ENCODE data around the gene TAF9. TPM values are rescaled to one million over a fixed set of nuclear protein-coding genes. Genes with fewer than 3 reads are reported as not detected.

The TAF9 gene
- total and polyA plus RNA-seq, 2 of the 13 experiments (the other 11 are each of a cell fraction or from before 2014, with no cell fraction given): 113 to 218 TPM

DNA sequence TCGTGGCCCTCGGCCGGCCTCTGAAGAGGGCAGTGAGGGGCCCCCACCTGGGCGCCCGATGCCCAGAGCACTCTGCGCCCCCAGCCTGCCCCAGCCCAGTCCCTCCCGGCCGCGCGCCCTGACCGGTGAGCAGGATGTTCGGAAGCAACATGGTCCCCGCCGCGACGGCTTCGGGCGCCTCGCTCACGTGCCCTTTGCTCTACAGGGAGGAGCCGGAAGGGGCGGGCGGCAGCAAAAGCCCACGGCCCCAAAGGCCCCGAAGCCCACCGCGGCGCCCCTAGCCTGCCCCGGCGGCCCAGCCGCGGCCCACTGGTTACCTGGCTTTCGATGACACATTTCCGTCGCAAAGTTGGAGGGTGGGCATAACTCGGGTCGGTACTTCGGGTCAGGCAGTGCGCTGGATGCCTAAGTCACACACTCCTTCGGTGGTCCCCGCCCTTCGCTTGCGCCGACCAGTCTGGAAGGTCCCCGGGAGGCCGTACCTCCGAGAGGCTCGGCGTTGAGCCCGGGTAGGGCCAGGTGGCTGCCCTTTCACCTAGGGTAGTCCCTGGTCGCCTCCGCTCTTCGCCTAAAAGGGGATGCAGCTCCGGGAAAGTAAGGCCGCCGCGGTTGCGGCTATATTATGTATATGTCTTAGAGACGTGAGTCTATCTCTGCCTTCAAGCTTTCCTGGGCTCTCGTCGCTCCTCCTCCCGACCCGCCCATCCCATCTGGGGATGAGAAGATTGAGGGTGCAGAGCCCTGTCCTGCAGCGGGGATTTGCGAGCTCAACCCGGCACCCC, at the start of gene TAF9, which contains the start of the genes AK6 and RAD17 (continued):
- TF ChIP-seq PTBP1 (IDR thresholded peaks at IDR 0.05; ENCODE audit: low read depth, low read length, poor library complexity, severe bottlenecking): peak; percentile 36
- TF ChIP-seq HNRNPUL1 (IDR thresholded peaks at IDR 0.05; ENCODE audit: low read depth, low read length): peak; percentile 59; the same call in 1 of the 2 replicates
- TF ChIP-seq, protein P1, sequence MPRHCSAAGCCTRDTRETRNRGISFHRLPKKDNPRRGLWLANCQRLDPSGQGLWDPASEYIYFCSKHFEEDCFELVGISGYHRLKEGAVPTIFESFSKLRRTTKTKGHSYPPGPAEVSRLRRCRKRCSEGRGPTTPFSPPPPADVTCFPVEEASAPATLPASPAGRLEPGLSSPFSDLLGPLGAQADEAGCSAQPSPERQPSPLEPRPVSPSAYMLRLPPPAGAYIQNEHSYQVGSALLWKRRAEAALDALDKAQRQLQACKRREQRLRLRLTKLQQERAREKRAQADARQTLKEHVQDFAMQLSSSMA (CRISPR knock-in tag; IDR thresholded peaks at IDR 0.05): peak; percentile 39; the same call in 1 of the 2 replicates
- peak; percentile 91 for TF ChIP-seq ARNTL (CRISPR knock-in tag; IDR thresholded peaks at IDR 0.05)
- TF ChIP-seq MAZ (IDR thresholded peaks at IDR 0.05; ENCODE audit: borderline replicate concordance, low read depth, low read length): peak; percentile 93
- peak; percentile 91 for TF ChIP-seq MAZ (CRISPR knock-in tag; IDR thresholded peaks at IDR 0.05; ENCODE audit: low read depth)
- TF ChIP-seq, protein P2, sequence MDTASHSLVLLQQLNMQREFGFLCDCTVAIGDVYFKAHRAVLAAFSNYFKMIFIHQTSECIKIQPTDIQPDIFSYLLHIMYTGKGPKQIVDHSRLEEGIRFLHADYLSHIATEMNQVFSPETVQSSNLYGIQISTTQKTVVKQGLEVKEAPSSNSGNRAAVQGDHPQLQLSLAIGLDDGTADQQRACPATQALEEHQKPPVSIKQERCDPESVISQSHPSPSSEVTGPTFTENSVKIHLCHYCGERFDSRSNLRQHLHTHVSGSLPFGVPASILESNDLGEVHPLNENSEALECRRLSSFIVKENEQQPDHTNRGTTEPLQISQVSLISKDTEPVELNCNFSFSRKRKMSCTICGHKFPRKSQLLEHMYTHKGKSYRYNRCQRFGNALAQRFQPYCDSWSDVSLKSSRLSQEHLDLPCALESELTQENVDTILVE (CRISPR knock-in tag; IDR thresholded peaks at IDR 0.05): peak; percentile 93
- TF ChIP-seq HIVEP1 (CRISPR knock-in tag; IDR thresholded peaks at IDR 0.05): peak; percentile 49; the same call in 1 of the 2 replicates
- TF ChIP-seq HMG20A (CRISPR knock-in tag; IDR thresholded peaks at IDR 0.05; ENCODE audit: borderline replicate concordance): no peak; the same call in 1 of the 2 replicates
- no peak for TF ChIP-seq ADNP (CRISPR knock-in tag; IDR thresholded peaks at IDR 0.05)
- TF ChIP-seq ZNF274 (CRISPR knock-in tag; IDR thresholded peaks at IDR 0.05): peak; percentile 67; the same call in 1 of the 2 replicates
- TF ChIP-seq SIN3B (IDR thresholded peaks at IDR 0.05; ENCODE audit: low read length): no peak; the same call in 1 of the 2 replicates
- peak; percentile 82; the same call in 1 of the 2 replicates for TF ChIP-seq FLYWCH1 (CRISPR knock-in tag; IDR thresholded peaks at IDR 0.05)
- TF ChIP-seq ZNF790 (CRISPR knock-in tag; IDR thresholded peaks at IDR 0.05; ENCODE audit: borderline replicate concordance): peak; percentile 65; the same call in 1 of the 2 replicates
- TF ChIP-seq, protein P3, sequence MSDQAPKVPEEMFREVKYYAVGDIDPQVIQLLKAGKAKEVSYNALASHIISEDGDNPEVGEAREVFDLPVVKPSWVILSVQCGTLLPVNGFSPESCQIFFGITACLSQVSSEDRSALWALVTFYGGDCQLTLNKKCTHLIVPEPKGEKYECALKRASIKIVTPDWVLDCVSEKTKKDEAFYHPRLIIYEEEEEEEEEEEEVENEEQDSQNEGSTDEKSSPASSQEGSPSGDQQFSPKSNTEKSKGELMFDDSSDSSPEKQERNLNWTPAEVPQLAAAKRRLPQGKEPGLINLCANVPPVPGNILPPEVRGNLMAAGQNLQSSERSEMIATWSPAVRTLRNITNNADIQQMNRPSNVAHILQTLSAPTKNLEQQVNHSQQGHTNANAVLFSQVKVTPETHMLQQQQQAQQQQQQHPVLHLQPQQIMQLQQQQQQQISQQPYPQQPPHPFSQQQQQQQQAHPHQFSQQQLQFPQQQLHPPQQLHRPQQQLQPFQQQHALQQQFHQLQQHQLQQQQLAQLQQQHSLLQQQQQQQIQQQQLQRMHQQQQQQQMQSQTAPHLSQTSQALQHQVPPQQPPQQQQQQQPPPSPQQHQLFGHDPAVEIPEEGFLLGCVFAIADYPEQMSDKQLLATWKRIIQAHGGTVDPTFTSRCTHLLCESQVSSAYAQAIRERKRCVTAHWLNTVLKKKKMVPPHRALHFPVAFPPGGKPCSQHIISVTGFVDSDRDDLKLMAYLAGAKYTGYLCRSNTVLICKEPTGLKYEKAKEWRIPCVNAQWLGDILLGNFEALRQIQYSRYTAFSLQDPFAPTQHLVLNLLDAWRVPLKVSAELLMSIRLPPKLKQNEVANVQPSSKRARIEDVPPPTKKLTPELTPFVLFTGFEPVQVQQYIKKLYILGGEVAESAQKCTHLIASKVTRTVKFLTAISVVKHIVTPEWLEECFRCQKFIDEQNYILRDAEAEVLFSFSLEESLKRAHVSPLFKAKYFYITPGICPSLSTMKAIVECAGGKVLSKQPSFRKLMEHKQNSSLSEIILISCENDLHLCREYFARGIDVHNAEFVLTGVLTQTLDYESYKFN (CRISPR knock-in tag; conservative IDR thresholded peaks at IDR 0.05): peak; percentile 46
- TF ChIP-seq, protein P4, sequence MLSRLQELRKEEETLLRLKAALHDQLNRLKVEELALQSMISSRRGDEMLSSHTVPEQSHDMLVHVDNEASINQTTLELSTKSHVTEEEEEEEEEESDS (CRISPR knock-in tag; IDR thresholded peaks at IDR 0.05; ENCODE audit: borderline replicate concordance): peak; percentile 84
- peak; percentile 7; the same call in 1 of the 2 replicates for TF ChIP-seq FOXA3 (CRISPR knock-in tag; IDR thresholded peaks at IDR 0.05)
- TF ChIP-seq ZFP36L1 (CRISPR knock-in tag; IDR thresholded peaks at IDR 0.05): 0 out of 2 replicates have a peak, but pooled peaks have one; percentile 16
- peak; percentile 97 for TF ChIP-seq BHLHE40 (IDR thresholded peaks at IDR 0.05; ENCODE audit: low read length)
- TF ChIP-seq HNRNPL (IDR thresholded peaks at IDR 0.05; ENCODE audit: low read depth, low read length): peak; percentile 78; the same call in 1 of the 2 replicates
- TF ChIP-seq, protein P5, sequence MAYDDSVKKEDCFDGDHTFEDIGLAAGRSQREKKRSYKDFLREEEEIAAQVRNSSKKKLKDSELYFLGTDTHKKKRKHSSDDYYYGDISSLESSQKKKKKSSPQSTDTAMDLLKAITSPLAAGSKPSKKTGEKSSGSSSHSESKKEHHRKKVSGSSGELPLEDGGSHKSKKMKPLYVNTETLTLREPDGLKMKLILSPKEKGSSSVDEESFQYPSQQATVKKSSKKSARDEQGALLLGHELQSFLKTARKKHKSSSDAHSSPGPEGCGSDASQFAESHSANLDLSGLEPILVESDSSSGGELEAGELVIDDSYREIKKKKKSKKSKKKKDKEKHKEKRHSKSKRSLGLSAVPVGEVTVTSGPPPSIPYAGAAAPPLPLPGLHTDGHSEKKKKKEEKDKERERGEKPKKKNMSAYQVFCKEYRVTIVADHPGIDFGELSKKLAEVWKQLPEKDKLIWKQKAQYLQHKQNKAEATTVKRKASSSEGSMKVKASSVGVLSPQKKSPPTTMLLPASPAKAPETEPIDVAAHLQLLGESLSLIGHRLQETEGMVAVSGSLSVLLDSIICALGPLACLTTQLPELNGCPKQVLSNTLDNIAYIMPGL (CRISPR knock-in tag; IDR thresholded peaks at IDR 0.05; ENCODE audit: borderline replicate concordance in 1 of 2, low read depth in 1 of 2): peak; percentile 92 to 93
